GM12878 (cell line): ENCODE measurements around the gene GPRC5B.

Experiments used
- CBX5 ChIP-seq: sonication (generic); IDR thresholded peaks from 2 replicates; pipeline ENCODE4 v1.6.1; 2016; ENCODE audit warnings: low read depth, moderate library complexity, mild to moderate bottlenecking, inconsistent platforms
- EGR1 ChIP-seq, 2 experiments: IDR thresholded peaks; 1 replicate in 1 of 2; 2 replicates in 1 of 2; pipeline ENCODE4 v1.6.1; 2011 to 2012; ENCODE audit warnings: low read depth in 2 of 2, low read length in 2 of 2, borderline replicate concordance in 1 of 2, mild to moderate bottlenecking in 1 of 2, moderate library complexity in 1 of 2
- EP300 ChIP-seq, 2 experiments: fragments of 150-350 bp in 1 of 2; IDR thresholded peaks; 2 replicates each; pipeline ENCODE4 v1.6.1; 2011 to 2012; ENCODE audit warnings: low read depth in 2 of 2, low read length in 2 of 2, borderline replicate concordance in 1 of 2, improper control_type of control experiment in 1 of 2, inconsistent platforms in 1 of 2; ENCODE audit not compliant: control insufficient read depth in 1 of 2
- EZH2 ChIP-seq: IDR thresholded peaks from 2 replicates; pipeline ENCODE4 v1.6.1; 2012; ENCODE audit warnings: low read depth, mild to moderate bottlenecking, control low read depth, inconsistent platforms, low read length, borderline replicate concordance; ENCODE audit not compliant: control insufficient read depth
- HDAC2 ChIP-seq: fragments of 200-600 bp; sonication (generic); IDR thresholded peaks from 2 replicates; pipeline ENCODE4 v1.6.1; 2017
- MXI1 ChIP-seq: fragments of 150-350 bp; IDR thresholded peaks from 2 replicates; pipeline ENCODE4 v1.6.1; 2011; ENCODE audit warnings: low read depth, mild to moderate bottlenecking, inconsistent platforms, low read length, improper control_type of control experiment
- RBBP5 ChIP-seq: fragments of 200-600 bp; sonication (generic); conservative IDR thresholded peaks from 2 replicates; pipeline ENCODE4 v1.6.1; 2016
- TCF12 ChIP-seq: IDR thresholded peaks from 2 replicates; pipeline ENCODE4 v1.6.1; 2011; ENCODE audit warnings: low read depth, mild to moderate bottlenecking, low read length
- ZNF384 ChIP-seq: IDR thresholded peaks from 2 replicates; pipeline ENCODE4 v1.6.1; 2012; ENCODE audit warnings: low read depth, mild to moderate bottlenecking, low read length, improper control_type of control experiment, borderline replicate concordance
- TF ChIP-seq, protein P1 (sequence below), 3 experiments: IDR thresholded peaks in 2 of 3; conservative IDR thresholded peaks in 1 of 3; 2 replicates each; pipeline ENCODE4 v1.5.1; 2011; ENCODE audit warnings: low read depth in 3 of 3, low read length in 3 of 3, mild to moderate bottlenecking in 3 of 3, control low read depth in 2 of 3, moderate library complexity in 2 of 3, inconsistent platforms in 1 of 3, mixed read lengths in 1 of 3; ENCODE audit not compliant: control insufficient read depth in 2 of 3, insufficient read depth in 1 of 3; ENCODE audit errors: extremely low read depth in 1 of 3
- TF ChIP-seq, protein P2 (sequence below): fragments of 450-650 bp; IDR thresholded peaks from 2 replicates; pipeline ENCODE4 v1.6.1; 2016; ENCODE audit warnings: mild to moderate bottlenecking, moderate library complexity, borderline replicate concordance
- TF ChIP-seq, protein P3 (sequence below): fragments of 150-350 bp; IDR thresholded peaks from 2 replicates; pipeline ENCODE4 v1.6.1; 2016; ENCODE audit warnings: low read depth, low read length

DNA sequence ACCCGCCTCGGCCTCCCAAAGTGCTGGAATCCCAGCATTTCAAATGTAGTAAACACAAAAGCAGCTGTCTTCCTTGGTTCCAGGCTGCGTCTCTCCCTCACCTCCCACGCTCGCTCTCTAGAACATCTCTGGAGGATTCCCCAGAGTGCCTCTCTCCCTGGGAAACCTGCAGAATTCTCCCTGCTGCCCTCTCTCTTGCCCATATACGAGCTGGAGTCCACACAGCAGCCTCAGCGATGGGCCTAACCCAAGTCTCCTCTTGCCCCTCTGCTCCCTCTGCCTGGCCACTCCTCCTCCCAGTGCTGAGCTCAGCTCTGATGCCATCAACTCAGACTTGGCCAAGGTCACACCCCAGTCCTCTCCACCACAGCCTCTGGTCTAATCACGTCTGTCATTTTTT is 10.6 kb downstream of the GPRC5B start:
- TF ChIP-seq EP300 (IDR thresholded peaks at IDR 0.05; ENCODE audit: borderline replicate concordance in 1 of 2, control insufficient read depth in 1 of 2, low read depth in 2 of 2, low read length in 2 of 2) (no peak), MXI1 (no peak), RBBP5 (no peak), EZH2 (no peak), TCF12 (no peak), ZNF384 (no peak), CBX5 (no peak), EGR1 (IDR thresholded peaks at IDR 0.05; ENCODE audit: borderline replicate concordance in 1 of 2, low read depth in 2 of 2, low read length in 2 of 2) (no peak), HDAC2 (no peak)
- TF ChIP-seq, protein P1, sequence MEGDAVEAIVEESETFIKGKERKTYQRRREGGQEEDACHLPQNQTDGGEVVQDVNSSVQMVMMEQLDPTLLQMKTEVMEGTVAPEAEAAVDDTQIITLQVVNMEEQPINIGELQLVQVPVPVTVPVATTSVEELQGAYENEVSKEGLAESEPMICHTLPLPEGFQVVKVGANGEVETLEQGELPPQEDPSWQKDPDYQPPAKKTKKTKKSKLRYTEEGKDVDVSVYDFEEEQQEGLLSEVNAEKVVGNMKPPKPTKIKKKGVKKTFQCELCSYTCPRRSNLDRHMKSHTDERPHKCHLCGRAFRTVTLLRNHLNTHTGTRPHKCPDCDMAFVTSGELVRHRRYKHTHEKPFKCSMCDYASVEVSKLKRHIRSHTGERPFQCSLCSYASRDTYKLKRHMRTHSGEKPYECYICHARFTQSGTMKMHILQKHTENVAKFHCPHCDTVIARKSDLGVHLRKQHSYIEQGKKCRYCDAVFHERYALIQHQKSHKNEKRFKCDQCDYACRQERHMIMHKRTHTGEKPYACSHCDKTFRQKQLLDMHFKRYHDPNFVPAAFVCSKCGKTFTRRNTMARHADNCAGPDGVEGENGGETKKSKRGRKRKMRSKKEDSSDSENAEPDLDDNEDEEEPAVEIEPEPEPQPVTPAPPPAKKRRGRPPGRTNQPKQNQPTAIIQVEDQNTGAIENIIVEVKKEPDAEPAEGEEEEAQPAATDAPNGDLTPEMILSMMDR (IDR thresholded peaks at IDR 0.05 in 2 of 3, conservative IDR thresholded peaks at IDR 0.05 in 1 of 3; ENCODE audit: control insufficient read depth in 2 of 3, extremely low read depth in 1 of 3, insufficient read depth in 1 of 3, low read depth in 3 of 3, low read length in 3 of 3), result no peak
- TF ChIP-seq, protein P2, sequence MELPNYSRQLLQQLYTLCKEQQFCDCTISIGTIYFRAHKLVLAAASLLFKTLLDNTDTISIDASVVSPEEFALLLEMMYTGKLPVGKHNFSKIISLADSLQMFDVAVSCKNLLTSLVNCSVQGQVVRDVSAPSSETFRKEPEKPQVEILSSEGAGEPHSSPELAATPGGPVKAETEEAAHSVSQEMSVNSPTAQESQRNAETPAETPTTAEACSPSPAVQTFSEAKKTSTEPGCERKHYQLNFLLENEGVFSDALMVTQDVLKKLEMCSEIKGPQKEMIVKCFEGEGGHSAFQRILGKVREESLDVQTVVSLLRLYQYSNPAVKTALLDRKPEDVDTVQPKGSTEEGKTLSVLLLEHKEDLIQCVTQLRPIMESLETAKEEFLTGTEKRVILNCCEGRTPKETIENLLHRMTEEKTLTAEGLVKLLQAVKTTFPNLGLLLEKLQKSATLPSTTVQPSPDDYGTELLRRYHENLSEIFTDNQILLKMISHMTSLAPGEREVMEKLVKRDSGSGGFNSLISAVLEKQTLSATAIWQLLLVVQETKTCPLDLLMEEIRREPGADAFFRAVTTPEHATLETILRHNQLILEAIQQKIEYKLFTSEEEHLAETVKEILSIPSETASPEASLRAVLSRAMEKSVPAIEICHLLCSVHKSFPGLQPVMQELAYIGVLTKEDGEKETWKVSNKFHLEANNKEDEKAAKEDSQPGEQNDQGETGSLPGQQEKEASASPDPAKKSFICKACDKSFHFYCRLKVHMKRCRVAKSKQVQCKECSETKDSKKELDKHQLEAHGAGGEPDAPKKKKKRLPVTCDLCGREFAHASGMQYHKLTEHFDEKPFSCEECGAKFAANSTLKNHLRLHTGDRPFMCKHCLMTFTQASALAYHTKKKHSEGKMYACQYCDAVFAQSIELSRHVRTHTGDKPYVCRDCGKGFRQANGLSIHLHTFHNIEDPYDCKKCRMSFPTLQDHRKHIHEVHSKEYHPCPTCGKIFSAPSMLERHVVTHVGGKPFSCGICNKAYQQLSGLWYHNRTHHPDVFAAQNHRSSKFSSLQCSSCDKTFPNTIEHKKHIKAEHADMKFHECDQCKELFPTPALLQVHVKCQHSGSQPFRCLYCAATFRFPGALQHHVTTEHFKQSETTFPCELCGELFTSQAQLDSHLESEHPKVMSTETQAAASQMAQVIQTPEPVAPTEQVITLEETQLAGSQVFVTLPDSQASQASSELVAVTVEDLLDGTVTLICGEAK, result no peak
- TF ChIP-seq, protein P3, sequence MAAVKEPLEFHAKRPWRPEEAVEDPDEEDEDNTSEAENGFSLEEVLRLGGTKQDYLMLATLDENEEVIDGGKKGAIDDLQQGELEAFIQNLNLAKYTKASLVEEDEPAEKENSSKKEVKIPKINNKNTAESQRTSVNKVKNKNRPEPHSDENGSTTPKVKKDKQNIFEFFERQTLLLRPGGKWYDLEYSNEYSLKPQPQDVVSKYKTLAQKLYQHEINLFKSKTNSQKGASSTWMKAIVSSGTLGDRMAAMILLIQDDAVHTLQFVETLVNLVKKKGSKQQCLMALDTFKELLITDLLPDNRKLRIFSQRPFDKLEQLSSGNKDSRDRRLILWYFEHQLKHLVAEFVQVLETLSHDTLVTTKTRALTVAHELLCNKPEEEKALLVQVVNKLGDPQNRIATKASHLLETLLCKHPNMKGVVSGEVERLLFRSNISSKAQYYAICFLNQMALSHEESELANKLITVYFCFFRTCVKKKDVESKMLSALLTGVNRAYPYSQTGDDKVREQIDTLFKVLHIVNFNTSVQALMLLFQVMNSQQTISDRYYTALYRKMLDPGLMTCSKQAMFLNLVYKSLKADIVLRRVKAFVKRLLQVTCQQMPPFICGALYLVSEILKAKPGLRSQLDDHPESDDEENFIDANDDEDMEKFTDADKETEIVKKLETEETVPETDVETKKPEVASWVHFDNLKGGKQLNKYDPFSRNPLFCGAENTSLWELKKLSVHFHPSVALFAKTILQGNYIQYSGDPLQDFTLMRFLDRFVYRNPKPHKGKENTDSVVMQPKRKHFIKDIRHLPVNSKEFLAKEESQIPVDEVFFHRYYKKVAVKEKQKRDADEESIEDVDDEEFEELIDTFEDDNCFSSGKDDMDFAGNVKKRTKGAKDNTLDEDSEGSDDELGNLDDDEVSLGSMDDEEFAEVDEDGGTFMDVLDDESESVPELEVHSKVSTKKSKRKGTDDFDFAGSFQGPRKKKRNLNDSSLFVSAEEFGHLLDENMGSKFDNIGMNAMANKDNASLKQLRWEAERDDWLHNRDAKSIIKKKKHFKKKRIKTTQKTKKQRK, result no peak
